ENCODE measurements around the gene ADAM22.

ADAM22 gene

DNA sequence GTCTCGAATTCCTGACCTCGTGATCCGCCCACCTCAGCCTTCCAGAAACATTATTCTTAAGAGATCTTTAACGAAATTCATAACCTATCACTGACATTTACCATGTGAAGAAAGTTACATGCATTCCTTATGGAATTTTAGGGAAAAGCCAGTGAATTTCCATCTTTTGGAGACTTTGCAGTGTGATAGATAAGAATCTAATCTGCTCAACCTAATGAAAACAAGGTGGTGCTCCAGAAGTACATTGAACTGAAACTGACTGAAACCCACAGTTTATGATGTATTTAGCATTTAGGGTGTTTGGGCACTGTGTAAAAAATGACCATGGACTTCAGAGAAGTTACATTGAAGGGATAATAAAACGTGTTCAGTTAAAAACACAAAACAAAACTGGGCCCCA, 242.1 kb downstream of the ADAM22 start:
- no peak for DNase-seq

DNA sequence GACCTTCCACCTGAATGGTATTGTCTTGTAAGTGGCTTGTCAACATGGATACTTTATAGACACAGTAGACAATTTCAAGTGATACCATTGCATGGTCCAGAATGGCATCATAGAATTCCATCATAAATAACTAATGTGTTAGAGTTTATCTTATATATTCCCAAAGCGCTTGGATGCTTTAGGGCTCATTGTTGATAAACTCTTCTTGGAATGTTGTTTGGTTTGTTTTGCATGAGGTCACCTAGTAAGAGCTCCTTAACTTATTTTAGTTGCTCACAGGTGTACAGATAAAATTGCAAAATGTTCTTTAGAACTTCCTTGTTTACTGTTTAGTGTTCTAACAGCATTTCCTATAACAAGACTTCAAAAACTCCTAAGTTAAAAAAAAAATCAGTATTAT, 249.0 kb downstream of the ADAM22 start:
- no peak for DNase-seq

DNA sequence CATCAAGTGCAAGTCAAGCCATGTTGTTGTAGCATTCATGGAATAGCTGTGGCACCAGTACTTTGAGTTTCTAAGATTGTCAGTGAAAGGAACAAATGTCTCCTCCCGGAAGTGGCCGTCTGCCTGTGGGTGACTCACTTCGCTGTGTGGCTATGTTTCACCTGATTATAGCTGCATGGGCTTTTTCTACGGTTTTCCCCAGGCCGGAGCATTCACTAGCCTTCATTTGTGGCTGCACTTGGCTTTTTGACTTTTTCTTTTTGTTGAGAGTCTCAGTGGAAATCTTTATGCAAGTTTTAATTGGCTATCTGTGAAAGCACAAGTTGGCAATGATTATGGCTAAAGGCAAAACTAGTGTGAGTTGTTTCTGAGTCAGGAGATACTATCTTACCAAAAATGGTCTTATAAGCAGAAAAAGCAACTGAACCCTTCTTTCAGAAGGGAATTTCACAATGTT, 250.8 kb downstream of the ADAM22 start:
- peak; percentile 28 for DNase-seq

DNA sequence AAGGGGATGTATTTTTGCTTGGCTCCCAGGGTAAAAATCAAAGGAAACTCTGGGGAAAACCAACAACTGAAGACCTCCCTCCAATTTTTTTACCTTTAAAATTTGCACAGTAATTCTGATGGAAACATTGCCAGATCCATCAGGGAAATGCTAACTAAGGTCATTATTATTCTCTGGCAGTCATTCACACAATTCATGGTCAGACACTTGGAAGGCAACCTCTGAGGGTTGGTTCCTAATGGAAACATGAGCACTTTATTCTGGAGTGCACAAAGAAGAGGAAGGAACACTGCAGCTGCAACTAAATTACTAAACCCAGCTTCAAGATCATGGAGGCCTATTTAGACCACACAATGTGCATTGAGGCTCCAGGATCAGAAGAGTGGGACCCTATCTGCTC, 251.6 kb downstream of the ADAM22 start:
- DNase-seq = no peak

DNA sequence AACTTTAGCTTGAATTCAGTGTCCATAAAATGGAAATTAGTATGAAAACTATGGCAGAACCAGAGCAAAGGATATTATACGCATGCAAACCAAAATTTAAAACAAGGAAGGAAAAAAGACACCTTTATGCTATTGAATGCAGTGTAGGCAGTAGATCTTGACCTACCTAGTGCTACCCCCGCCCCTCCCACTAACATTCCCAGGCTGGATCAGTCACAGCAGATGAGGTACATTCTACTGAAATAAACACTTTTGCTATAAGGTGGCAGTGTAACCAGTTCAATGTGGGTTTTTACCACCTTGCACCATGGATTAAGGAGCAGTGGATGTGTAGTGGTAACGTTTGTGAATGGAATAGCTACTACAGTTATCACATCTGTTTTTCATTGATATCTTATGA, 257.9 kb downstream of the ADAM22 start:
- DNase-seq = no peak

DNA sequence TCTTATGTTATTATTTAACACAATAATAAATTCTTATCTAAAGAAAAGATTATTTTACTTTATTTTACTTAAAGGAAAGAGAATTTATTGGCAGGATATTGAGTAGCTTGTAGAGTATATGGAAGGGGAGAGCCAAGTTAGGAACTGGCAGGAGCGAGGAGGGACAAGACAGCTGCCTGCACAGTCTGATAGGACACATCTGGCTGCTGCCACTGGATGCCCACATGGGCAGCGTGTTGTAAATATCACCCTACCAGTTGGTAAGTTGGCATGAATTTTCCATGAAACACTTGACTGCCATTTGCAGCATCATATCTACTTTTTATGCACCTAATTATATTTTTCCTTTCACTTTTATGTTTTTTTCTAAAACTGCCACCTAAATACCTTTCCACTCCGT, 266.2 kb downstream of the ADAM22 start:
- no peak for DNase-seq

DNA sequence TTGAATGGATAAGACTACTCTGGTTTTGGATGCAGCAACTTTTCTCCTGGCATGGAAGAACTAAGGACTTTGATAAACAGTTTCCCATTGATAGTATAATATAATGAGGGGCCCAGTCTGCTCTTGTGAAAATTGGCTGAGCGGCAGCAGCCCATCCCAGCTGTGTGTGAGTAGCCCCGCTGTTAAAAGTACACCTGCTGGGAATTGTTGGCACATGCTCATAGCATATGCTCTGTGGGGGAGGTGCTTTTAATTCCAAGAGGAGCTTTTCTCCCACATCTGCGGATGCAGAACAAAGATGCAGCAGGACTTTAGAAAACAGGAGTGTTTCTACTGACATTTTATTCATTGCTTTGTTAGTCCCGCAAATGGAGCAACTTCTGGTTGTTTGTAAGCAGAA, 266.7 kb downstream of the ADAM22 start:
- no peak for DNase-seq

DNA sequence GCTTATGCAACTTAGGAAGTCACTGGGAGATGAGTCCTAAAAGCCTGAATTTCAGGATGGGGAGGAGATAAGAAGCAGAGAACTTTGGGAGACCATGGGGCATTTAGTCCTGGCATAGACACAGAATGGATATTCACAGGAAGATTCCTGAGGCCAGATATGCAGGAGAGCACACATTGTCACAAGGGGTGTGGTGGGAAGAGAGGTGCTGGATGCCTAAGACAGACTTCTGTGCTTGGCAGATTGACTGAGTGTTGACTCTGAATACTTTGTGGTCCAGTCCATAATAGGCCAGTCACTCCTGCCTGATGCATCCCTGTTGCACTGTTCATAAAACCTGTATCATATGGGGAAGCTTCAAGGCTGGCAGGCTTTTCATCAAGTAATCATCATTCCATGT, 267.3 kb downstream of the ADAM22 start:
- DNase-seq = no peak

DNA sequence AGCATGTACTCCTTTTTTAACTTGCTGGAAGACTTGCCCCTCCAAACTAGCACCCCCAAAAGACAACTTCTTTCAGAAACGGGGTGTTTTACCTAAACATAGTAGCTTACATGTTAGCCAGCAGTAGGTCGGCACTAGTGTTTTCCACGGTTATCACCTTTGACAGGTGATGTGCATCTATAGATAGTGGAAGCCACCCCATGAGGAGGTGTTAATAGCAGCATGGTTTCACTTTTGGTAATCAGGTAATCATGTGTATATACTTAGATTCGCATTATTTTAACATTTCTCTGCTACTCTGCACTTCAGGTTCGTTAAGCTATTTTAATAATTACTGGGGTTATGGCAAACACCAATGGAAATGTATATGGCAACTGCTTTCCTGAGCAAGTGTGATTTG, 268.2 kb downstream of the ADAM22 start:
- DNase-seq = no peak

DNA sequence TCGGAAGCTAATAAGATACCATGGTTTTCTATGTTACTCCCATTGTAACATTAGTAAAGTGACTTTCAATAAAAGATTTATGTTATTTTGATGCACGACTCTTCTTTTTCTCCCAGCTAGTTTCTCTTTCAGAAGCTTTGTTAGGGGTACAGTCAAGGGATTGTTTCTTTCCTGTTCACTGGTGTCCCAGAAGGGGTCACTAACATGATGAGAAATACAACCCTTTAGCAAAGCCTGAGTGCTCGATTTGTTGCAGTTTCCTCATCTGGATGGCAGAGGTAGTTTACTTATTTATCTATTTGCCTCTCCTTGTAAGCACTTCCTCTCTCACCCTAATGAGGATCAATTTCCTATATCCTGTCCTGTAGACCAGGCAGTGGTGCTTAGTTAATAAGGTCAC, 268.7 kb downstream of the ADAM22 start:
- no peak for DNase-seq

DNA sequence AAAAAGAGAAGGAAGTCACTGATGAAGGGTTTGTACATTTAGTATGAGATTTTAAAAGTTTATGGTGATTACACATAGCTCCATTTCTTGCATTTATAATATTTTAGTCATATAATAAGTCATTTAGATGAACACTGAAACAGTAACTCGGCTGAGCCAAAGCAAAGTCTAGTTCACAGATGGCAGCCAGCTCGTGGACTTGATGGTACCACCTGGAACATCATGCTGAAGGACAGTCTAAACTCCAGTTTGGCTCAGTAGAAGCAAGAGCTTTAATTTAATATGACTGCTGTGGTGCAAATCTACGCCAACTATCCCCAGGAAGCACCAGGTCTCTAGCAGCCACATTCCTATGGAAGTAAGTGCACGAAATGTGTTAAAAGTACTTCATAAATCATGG, 269.4 kb downstream of the ADAM22 start:
- no peak for DNase-seq

DNA sequence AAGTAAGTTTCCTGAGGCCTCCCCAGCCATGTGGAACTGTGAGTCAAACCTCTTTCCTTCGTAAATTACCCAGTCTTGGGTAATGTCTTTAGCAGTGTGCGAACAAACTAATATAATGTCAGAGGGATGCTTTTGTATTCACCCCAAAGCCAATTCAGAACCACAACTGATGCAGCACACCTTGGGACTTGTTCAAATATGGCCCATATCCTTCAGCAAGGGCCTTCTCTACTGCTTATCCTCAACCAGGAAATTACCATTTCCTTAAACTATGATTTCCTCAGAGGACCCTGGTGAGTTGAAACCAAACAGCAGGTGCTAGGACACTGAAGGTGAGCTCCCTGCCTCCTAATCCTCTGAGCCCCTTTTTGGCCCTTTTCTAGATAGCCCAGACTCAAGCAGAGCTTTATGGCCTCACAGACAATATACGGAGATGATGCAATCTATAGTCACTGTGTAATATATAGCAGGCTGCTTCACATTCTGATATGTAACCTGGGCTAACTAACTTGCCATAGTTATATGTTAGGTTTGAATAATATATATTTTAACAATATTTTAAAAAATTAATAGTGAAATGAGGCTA, 270.6 kb downstream of the ADAM22 start:
- DNase-seq = no peak

DNA sequence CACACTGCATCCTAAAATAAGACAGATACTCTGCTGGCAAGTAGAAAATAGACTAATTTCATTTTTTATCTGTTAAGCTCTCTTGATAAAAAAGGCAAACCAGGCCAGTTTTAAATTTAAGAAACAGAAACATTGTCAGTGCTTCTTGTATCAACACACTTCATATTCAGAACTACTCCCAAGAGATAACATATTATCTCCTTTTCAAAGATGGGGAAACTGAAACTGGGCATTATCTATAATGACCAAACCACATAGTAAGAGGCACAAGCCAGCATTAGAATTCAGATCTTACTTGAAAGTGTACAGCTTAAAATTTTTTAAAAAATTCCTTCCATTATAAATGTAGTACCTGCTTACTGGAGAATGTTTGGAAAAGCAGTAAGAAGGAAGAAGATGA, 271.1 kb downstream of the ADAM22 start:
- DNase-seq = no peak

DNA sequence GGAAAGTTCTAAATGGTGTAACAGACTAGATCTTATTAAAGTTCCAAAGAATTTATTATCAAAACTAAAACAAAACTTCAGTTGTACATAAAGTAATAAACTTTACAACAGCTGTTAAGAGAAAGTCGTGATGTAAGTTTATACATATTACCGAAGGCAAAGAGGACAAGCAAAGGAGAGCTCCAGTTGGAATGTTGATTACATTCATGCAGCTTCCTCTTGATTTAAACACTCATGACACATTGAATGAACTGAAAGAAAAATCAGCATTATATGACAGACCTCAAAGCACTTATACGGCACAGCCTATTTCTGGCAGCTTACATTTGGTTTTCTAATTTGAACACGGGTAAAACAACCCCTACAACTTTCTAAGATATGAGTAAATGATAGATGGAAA, 272.2 kb downstream of the ADAM22 start:
- DNase-seq = no peak

DNA sequence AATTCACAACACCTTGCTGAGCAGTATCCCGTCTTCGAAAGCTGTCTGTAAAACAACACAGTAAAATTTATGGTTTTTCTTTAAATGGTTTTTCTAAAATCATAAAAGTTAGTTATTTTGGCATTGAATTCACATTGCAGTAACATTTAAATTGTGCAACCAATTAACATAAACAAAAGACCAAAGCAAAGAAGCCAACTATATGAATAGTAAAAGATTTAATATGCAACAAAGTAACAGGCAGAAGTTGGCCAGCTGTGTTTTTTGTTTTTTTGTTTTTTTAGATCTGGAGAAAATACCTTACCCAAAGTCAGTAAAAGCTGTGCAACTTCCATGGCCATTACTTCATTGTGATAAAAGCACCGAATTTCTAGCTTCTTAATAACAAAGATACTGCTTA, 274.5 kb downstream of the ADAM22 start:
- DNase-seq = no peak

DNA sequence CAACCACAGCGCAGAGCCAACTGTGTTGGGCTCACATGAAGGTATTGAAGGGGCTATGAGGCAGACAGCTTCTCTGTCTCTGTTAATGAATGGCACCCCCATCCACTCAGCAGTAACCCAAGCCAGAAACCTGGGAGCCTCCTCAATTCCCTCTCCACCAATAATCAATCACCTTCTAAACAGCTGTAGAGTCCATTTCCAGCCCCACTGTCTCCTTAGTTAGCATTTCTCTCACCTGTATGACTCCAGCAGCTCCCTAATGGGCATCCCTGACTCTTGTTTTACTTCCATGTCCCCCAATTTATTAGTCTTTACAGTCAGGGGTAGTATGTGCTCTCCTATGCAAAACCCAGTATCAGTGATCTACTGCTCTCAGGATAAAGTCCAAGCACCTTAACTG, 278.9 kb downstream of the ADAM22 start:
- DNase-seq = no peak

DNA sequence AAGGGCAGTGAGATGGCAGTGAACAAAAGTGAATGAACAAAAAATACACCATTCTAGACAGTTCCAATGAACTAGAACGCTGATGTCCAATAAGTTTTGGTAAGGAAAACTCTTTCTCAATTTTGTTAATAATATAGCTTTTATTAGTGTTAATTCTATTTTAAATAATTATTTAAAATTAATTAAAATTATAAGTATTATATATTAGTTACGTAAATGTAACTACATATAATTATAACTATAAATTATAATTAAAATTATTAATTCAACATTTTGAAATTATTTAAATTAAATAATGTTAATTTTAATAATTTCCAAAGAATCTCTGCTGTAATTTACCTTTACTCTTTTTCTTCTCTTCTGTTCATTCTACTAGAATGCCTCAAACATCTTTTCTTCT, 280.4 kb downstream of the ADAM22 start:
- DNase-seq = no peak

DNA sequence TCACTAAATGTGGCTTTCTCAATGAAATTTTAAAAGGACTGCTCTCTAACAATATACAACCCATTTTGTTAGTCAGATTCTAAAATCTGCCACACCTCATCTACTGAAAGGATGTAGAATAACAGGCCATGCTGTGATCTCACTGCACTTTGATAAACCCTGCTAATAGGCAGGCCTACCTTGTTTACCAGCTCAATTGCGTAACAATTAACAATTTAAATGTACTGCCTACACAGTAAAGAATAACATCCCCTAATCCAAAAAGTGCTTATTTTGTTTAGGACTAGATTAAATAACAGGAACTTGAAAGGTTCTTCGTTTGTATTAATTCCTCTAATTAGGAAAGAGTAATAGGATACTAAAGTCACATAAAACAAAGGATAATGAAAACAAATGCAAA, 281.2 kb downstream of the ADAM22 start:
- DNase-seq = no peak

DNA sequence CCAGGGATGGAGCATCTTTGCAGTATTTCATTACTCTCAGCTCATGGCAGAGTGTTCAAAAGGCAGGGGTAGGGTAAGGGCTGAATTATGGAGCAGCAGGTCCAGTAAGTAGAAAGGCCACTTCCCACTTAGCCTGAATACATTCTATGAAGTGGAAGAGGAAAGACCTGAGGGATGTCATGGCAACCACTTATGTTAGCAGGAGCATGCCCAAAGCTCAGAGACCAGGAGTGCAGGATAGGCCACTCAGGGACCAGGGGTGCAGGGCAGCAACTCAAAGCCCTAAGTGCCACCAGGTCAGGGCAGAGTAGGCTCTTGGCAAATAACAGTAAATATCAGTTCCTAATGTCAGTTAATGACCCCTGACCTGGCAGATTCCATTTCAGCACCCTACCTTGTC, 282.2 kb downstream of the ADAM22 start:
- no peak for DNase-seq

DNA sequence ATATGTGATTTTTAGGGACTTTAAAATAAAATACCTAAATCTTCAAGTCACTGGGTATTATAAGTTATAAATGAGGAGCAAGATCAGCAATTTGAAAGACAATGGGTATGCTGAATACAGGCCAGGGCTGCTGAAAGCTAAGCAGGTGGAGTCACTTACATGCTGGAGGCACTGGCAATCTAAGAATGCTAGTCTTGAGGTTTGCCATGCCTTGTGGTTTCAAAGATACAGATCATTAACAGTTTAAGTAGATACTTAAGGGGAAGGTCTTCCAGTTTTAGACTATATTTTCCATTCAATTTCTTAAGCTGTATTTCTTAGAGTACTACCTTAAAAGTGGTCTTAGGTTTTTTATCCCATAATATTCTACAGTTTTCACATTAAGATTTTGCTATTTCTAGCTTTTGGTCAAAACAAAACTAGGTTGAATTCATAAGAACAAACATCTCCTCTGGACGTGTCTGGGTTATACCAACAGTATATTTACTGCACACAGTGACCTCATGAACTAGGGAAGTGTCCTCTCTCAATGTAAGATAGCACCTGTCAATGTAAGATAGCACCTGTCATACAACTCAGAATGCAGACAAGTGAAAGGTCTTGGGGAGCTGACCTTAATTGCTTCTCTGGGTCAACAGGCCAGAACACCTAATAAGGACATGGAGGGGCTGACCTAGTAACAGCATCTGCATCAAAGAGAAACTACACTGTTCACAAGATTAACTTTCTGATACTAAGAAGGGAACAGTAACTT, 283.8 kb downstream of the ADAM22 start:
- no peak for DNase-seq

DNA sequence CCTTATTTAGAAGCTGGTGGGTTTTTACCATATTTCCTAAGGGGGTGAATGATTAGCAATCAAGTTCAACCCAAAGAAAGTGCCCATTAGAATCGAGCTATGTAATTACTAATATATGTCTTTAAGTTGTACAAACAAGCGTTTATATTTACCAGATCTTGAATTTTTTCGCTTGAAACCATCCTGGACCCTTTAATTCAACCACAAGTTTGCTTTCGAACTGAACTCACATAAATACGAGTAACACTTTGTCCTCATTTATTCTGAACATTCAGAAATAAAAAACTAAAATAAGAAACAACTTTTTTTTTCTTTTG, 284.3 kb downstream of the ADAM22 start:
- no peak for DNase-seq

DNA sequence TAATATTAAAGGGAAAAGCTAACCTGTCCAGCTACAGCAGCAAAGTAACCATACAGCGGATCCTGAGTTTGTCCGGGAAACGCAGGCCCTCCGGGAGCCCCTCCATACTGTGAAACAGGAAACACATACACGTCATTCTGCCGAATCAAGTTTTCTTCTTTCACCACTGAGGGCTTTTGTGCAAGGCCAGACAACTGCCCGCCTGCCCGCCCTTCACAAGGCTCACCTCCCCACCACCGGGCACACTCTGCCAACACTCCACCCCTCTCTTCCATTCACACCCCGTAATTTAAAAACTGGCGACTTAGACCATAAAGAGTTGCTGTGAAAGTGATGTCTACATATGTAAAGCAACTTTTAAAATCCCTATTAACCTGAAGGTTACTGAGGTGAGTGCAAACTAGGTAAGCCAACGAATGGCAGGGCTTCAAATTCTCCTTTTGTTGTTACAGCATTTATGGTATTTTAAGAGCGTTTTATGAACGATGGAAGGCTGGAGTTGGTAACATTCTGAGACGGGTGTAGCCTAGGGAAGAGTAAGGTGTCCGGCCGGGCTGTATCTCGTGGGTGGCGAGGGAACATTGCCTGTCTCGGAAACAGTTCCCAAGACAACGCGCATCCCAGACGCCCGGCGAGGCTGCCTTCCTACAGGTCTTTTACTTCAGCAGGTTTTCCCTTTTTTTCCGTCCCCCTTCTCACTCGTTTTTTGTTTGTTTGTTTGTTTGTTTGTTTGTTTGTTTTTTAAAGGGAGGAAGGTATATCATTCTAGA, 285.0 kb downstream of the ADAM22 start:
- DNase-seq = peak; percentile 61

DNA sequence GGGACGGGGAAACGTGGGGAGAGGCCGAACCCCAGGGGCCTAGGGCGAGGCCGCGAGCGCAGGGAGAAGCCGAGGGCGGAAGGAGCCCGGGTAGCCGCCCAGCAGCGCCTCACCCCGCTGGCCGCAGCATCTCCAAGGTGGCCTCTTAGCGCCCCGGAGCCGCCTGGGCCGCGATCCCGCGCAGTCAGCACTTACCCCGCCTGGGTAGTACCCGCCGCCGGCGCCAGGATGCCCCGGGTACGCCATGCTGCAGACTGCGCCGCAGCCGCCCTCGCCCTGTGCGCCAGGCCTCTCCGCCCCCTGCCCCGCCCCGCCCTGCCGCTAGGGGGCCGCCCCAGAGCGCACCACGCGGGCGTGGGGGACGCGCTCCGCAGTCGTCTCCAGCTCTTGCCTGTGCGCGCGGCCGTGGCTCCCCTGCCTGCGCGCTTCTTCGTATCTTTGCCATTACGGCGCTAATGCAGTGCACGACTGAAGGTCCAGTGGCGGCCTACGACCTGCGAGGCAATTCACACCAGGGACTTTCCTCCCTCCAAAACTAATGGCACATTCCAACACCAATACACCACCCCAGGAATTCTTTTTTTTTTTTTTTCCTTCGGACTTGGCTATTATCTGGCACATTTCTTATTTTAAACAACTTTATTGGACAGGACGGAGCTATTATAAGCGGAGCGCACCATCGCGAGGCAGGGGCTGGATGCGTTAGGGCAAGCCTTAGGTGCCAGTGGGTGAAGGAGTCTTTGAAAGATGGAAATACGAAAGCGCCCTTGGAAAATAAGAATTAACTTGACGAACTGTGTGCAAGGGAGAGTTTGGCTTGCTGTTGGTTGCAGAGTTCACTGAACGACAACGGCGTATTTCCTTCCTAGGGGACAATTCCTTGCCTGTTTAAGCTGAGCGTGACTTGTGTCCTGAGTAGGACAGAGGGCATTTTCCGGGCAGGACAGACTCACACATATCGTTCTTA, 286.0 kb downstream of the ADAM22 start, which contains the start of gene SRI:
Gene SRI, minus strand, starts transcription at position 258 of the 967 bp plus-strand sequence. Its CDS starts 12 bp downstream, at position 246.
- DNase-seq = peak; percentile 90

Data from stimulated activated CD8-positive, alpha-beta memory T cell treated with anti-CD3 and anti-CD28 coated beads, Interleukin-4, amount 100 ng/mL, for 48 hours (primary cell).